Duodenal mucosa (tissue), 2 donors: ENCODE measurements around the gene CUBN.

ENCODE experiments used
- H3K27ac ChIP-seq: one replicate; pipeline ENCODE4 v1.7.0; 2013; ENCODE audit warnings: low read depth, low read length
- H3K27me3 ChIP-seq, 2 donors: one replicate each; pipeline ENCODE4 v1.7.0; 2013; ENCODE audit warnings: low read length in 2 of 2, control low read depth in 1 of 2; ENCODE audit not compliant: insufficient read depth in 2 of 2, control insufficient read depth in 1 of 2
- H3K36me3 ChIP-seq, 2 donors: one replicate each; pipeline ENCODE4 v1.7.0; 2013; ENCODE audit warnings: low read length in 2 of 2, control low read depth in 1 of 2; ENCODE audit not compliant: insufficient read depth in 2 of 2, control insufficient read depth in 1 of 2
- H3K4me1 ChIP-seq, 2 donors: one replicate each; pipeline ENCODE4 v1.7.0; 2013; ENCODE audit warnings: low read length in 2 of 2, control low read depth in 1 of 2; ENCODE audit not compliant: insufficient read depth in 2 of 2, control insufficient read depth in 1 of 2
- H3K4me3 ChIP-seq, 2 donors: one replicate each; pipeline ENCODE4 v1.7.0; 2013; ENCODE audit warnings: low read length in 2 of 2, low read depth in 1 of 2
- H3K9ac ChIP-seq, 2 donors: one replicate each; pipeline ENCODE4 v1.7.0; 2013; ENCODE audit warnings: low read length in 2 of 2, low read depth in 1 of 2
- H3K9me3 ChIP-seq, 2 donors: one replicate each; pipeline ENCODE4 v1.7.0; 2013; ENCODE audit warnings: low read length in 2 of 2, control low read depth in 1 of 2; ENCODE audit not compliant: control insufficient read depth in 1 of 2

The CUBN gene

GRCh38 chr10:17029239-17029580, 100.4 kb downstream of the CUBN start:
- H3K9me3 ChIP-seq: no peaks in the 10 kb centered on the region
- H3K9ac ChIP-seq: no peak overlapping the region
- H3K4me3 ChIP-seq: no peak overlapping the region
- H3K4me1 ChIP-seq: peaks cover 21% of the 10 kb centered on the region in 2 donors
- H3K36me3 ChIP-seq: no peaks in the 10 kb centered on the region
- H3K27me3 ChIP-seq: no peaks in the 10 kb centered on the region
- H3K27ac ChIP-seq: no peak overlapping the region

GRCh38 chr10:17028798-17029197, 100.8 kb downstream of the CUBN start:
- H3K27ac ChIP-seq: no peak overlapping the region
- H3K4me1 ChIP-seq: peaks cover 25 to 26% of the 10 kb centered on the region in 2 donors
- no peak overlapping the region for H3K4me3 ChIP-seq
- no peaks in the 10 kb centered on the region for H3K36me3 ChIP-seq
- H3K9me3 ChIP-seq: no peaks in the 10 kb centered on the region
- H3K9ac ChIP-seq: no peak overlapping the region
- no peaks in the 10 kb centered on the region for H3K27me3 ChIP-seq

- H3K9ac ChIP-seq: no peak overlapping the region
- peaks cover 23 to 30% of the 10 kb centered on the region in 2 donors for H3K4me1 ChIP-seq
- H3K9me3 ChIP-seq: no peaks in the 10 kb centered on the region
- H3K27ac ChIP-seq: no peak overlapping the region
- H3K36me3 ChIP-seq: no peaks in the 10 kb centered on the region
- no peaks in the 10 kb centered on the region for H3K27me3 ChIP-seq
- H3K4me3 ChIP-seq: no peak overlapping the region
Measured at GRCh38 chr10:17026686-17027485, 102.7 kb downstream of the CUBN start.

- Histone ChIP-seq H3K9ac (no peak overlapping the region), H3K4me1 (peaks cover 23 to 30% of the 10 kb centered on the region in 2 donors), H3K27ac (no peak overlapping the region), H3K9me3 (no peaks in the 10 kb centered on the region), H3K36me3 (no peaks in the 10 kb centered on the region), H3K27me3 (no peaks in the 10 kb centered on the region), H3K4me3 (no peak overlapping the region)
Measured at GRCh38 chr10:17025444-17026295, 103.9 kb downstream of the CUBN start.

GRCh38 chr10:17024461-17024860, 105.2 kb downstream of the CUBN start:
- no peaks in the 10 kb centered on the region for H3K9me3 ChIP-seq
- H3K27ac ChIP-seq: no peak overlapping the region
- no peak overlapping the region for H3K4me3 ChIP-seq
- H3K4me1 ChIP-seq: peaks cover 20 to 30% of the 10 kb centered on the region in 2 donors
- H3K36me3 ChIP-seq: no peaks in the 10 kb centered on the region
- H3K9ac ChIP-seq: no peak overlapping the region
- H3K27me3 ChIP-seq: no peaks in the 10 kb centered on the region

GRCh38 chr10:17023386-17024298, 106.0 kb downstream of the CUBN start:
- Histone ChIP-seq H3K27me3 (no peaks in the 10 kb centered on the region), H3K27ac (peak overlapping the region; percentile 59), H3K4me3 (no peak overlapping the region), H3K9ac (peak overlapping the region in 1 of 2 donors; percentile 40), H3K36me3 (no peaks in the 10 kb centered on the region), H3K4me1 (peaks cover 15 to 22% of the 10 kb centered on the region in 2 donors), H3K9me3 (no peaks in the 10 kb centered on the region)

GRCh38 chr10:17022896-17023295, 106.7 kb downstream of the CUBN start:
- H3K4me1 ChIP-seq: peaks cover 15 to 22% of the 10 kb centered on the region in 2 donors
- no peaks in the 10 kb centered on the region for H3K36me3 ChIP-seq
- H3K4me3 ChIP-seq: no peak overlapping the region
- no peaks in the 10 kb centered on the region for H3K9me3 ChIP-seq
- H3K27me3 ChIP-seq: no peaks in the 10 kb centered on the region
- H3K27ac ChIP-seq: no peak overlapping the region
- peak overlapping the region in 1 of 2 donors; percentile 36 for H3K9ac ChIP-seq

GRCh38 chr10:17022466-17022825, 107.2 kb downstream of the CUBN start:
- H3K36me3 ChIP-seq: no peaks in the 10 kb centered on the region
- no peak overlapping the region for H3K27ac ChIP-seq
- H3K9me3 ChIP-seq: no peaks in the 10 kb centered on the region
- no peak overlapping the region for H3K4me3 ChIP-seq
- peaks cover 15 to 22% of the 10 kb centered on the region in 2 donors for H3K4me1 ChIP-seq
- H3K27me3 ChIP-seq: no peaks in the 10 kb centered on the region
- no peak overlapping the region for H3K9ac ChIP-seq

- Histone ChIP-seq H3K27ac (no peak overlapping the region), H3K4me3 (no peak overlapping the region), H3K27me3 (no peaks in the 10 kb centered on the region), H3K9me3 (no peaks in the 10 kb centered on the region), H3K4me1 (peaks cover 15 to 22% of the 10 kb centered on the region in 2 donors), H3K36me3 (no peaks in the 10 kb centered on the region), H3K9ac (no peak overlapping the region)
Measured at GRCh38 chr10:17021656-17022465, 107.8 kb downstream of the CUBN start.
